IMR-90 (cell line): ENCODE results near the gene TMEM45A. TPM values are rescaled to one million over a fixed set of nuclear protein-coding genes. Genes with fewer than 3 reads are reported as not detected.

Experiments
- ATAC-seq: fragments of 200-7000 bp; cut with Tn5 transposase; 2 replicates; pipeline ENCODE4 v1.9.1; 2020; ENCODE audit warnings: low read depth, mild to moderate bottlenecking, moderate library complexity
- BruUV-seq: library from RNA; stranded (reverse); fragments of 400-500 nt; replicated peaks from 2 replicates; lab custom pipeline; 2021; lab: Mats Ljungman, UMichigan
- CTCF ChIA-PET: fragments of 300-600 bp; formaldehyde crosslinking; extraction: SDS; loops from one replicate; lab custom pipeline; 2021; ENCODE audit warnings: antibody characterized with exemption; lab: Yijun Ruan, JAX
- POLR2A ChIA-PET: fragments of 300-600 bp; sonication (Branson Sonifier 250); formaldehyde crosslinking; loops from one replicate; lab custom pipeline; 2022; ENCODE audit warnings: antibody characterized with exemption; ENCODE audit not compliant: unreplicated experiment; lab: Charles Lee
- DNase-seq: peaks from one replicate; pipeline ENCODE4 v3.0.0; 2013
- H2AFZ ChIP-seq: replicated peaks from 2 replicates; pipeline ENCODE3; 2013; ENCODE audit warnings: low read length, mild to moderate bottlenecking; ENCODE audit not compliant: poor library complexity
- H2AK5ac ChIP-seq: 2 replicates; pipeline ENCODE4 v1.6.1; 2013; ENCODE audit warnings: low read depth, low read length, inconsistent platforms
- H2AK9ac ChIP-seq: replicated peaks from 2 replicates; pipeline ENCODE3; 2013; ENCODE audit warnings: mild to moderate bottlenecking, low read depth, low read length, moderate library complexity; ENCODE audit not compliant: poor library complexity
- H2BK120ac ChIP-seq: 2 replicates; pipeline ENCODE4 v1.6.1; 2013; ENCODE audit warnings: low read depth, low read length, inconsistent platforms
- H2BK15ac ChIP-seq: 3 replicates; pipeline ENCODE4 v1.6.1; 2013; ENCODE audit warnings: low read depth, low read length, inconsistent platforms
- H2BK20ac ChIP-seq: 2 replicates; pipeline ENCODE4 v1.6.1; 2013; ENCODE audit warnings: low read depth, mild to moderate bottlenecking, inconsistent platforms, low read length, moderate library complexity
- H2BK5ac ChIP-seq: 2 replicates; pipeline ENCODE4 v1.6.1; 2013; ENCODE audit warnings: mild to moderate bottlenecking, low read depth, low read length, inconsistent platforms; ENCODE audit not compliant: poor library complexity, severe bottlenecking
- H3K14ac ChIP-seq: replicated peaks from 2 replicates; pipeline ENCODE4 v1.6.1; 2013; ENCODE audit warnings: low read depth, low read length, inconsistent platforms
- H3K18ac ChIP-seq: 2 replicates; pipeline ENCODE4 v1.6.1; 2013; ENCODE audit warnings: low read depth, low read length, control low read depth
- H3K23ac ChIP-seq: 2 replicates; pipeline ENCODE4 v1.6.1; 2013; ENCODE audit warnings: low read depth, low read length, inconsistent platforms
- H3K27ac ChIP-seq: 2 replicates; pipeline ENCODE4 v1.5.1; 2013; ENCODE audit warnings: mild to moderate bottlenecking, control low read depth, low read length; ENCODE audit not compliant: insufficient read depth
- H3K27me3 ChIP-seq: 2 replicates; pipeline ENCODE4 v1.6.1; 2013; ENCODE audit warnings: low read length; ENCODE audit not compliant: control insufficient read depth, insufficient read depth
- H3K36me3 ChIP-seq: 2 replicates; pipeline ENCODE4 v1.6.1; 2013; ENCODE audit warnings: low read length, mixed read lengths; ENCODE audit not compliant: control insufficient read depth, insufficient read depth
- H3K4ac ChIP-seq: 2 replicates; pipeline ENCODE4 v1.6.1; 2013; ENCODE audit warnings: low read depth, low read length, inconsistent platforms
- H3K4me1 ChIP-seq: 2 replicates; pipeline ENCODE4 v1.6.1; 2013; ENCODE audit warnings: low read length, mixed read lengths; ENCODE audit not compliant: control insufficient read depth, insufficient read depth
- H3K4me2 ChIP-seq: 2 replicates; pipeline ENCODE4 v1.6.1; 2013; ENCODE audit warnings: low read depth, mild to moderate bottlenecking, control low read depth, low read length, moderate library complexity
- H3K4me3 ChIP-seq: 2 replicates; pipeline ENCODE4 v1.5.1; 2013; ENCODE audit warnings: low read depth, mild to moderate bottlenecking, control low read depth, low read length, moderate library complexity; ENCODE audit not compliant: insufficient read depth
- H3K56ac ChIP-seq: 2 replicates; pipeline ENCODE4 v1.6.1; 2013; ENCODE audit warnings: low read length, inconsistent platforms; ENCODE audit not compliant: insufficient read depth; ENCODE audit errors: extremely low read depth
- H3K79me1 ChIP-seq, 2 experiments: 2 replicates each; pipeline ENCODE4 v1.6.1; 2013; ENCODE audit warnings: low read length in 2 of 2, inconsistent platforms in 1 of 2, low read depth in 1 of 2
- H3K9ac ChIP-seq: 2 replicates; pipeline ENCODE4 v1.6.1; 2013; ENCODE audit warnings: low read depth, low read length, control low read depth
- H3K9me1 ChIP-seq: 2 replicates; pipeline ENCODE4 v1.6.1; 2013; ENCODE audit warnings: low read length, inconsistent platforms; ENCODE audit not compliant: insufficient read depth
- H3K9me3 ChIP-seq: 2 replicates; pipeline ENCODE4 v1.6.1; 2013; ENCODE audit warnings: low read length; ENCODE audit not compliant: control insufficient read depth, insufficient read depth
- H4K20me1 ChIP-seq: 2 replicates; pipeline ENCODE4 v1.6.1; 2013; ENCODE audit warnings: low read length, inconsistent platforms; ENCODE audit not compliant: insufficient read depth
- H4K5ac ChIP-seq: 2 replicates; pipeline ENCODE4 v1.6.1; 2013; ENCODE audit warnings: mild to moderate bottlenecking, low read depth, low read length, control low read depth
- H4K8ac ChIP-seq, 2 experiments: 2 replicates each; pipeline ENCODE4 v1.6.1; 2013; ENCODE audit warnings: low read depth in 2 of 2, low read length in 2 of 2, control low read depth in 1 of 2, inconsistent platforms in 1 of 2
- H4K91ac ChIP-seq: 2 replicates; pipeline ENCODE4 v1.6.1; 2013; ENCODE audit warnings: low read depth, low read length, inconsistent platforms; ENCODE audit not compliant: insufficient read depth
- BHLHE40 ChIP-seq: fragments of 150-350 bp; IDR thresholded peaks from 2 replicates; pipeline ENCODE4 v1.6.1; 2016; ENCODE audit warnings: mild to moderate bottlenecking, low read depth, low read length
- CEBPB ChIP-seq: IDR thresholded peaks from 2 replicates; pipeline ENCODE4 v1.6.1; 2012; ENCODE audit warnings: low read depth, low read length, improper control_type of control experiment
- CHD1 ChIP-seq: IDR thresholded peaks from 2 replicates; pipeline ENCODE4 v1.6.1; 2012; ENCODE audit warnings: low read depth, low read length, improper control_type of control experiment
- FOS ChIP-seq: fragments of 150-350 bp; IDR thresholded peaks from 2 replicates; pipeline ENCODE4 v1.6.1; 2016; ENCODE audit warnings: low read depth, low read length
- MAFK ChIP-seq: IDR thresholded peaks from 2 replicates; pipeline ENCODE4 v1.6.1; 2012; ENCODE audit warnings: low read depth, low read length, improper control_type of control experiment
- MAZ ChIP-seq: IDR thresholded peaks from 2 replicates; pipeline ENCODE4 v1.6.1; 2012; ENCODE audit warnings: low read depth, mild to moderate bottlenecking, low read length, improper control_type of control experiment, moderate library complexity, borderline replicate concordance
- MXI1 ChIP-seq: IDR thresholded peaks from 2 replicates; pipeline ENCODE4 v1.6.1; 2012; ENCODE audit warnings: low read depth, mild to moderate bottlenecking, low read length, moderate library complexity, borderline replicate concordance
- NFE2L2 ChIP-seq: fragments of 150-350 bp; IDR thresholded peaks from 2 replicates; pipeline ENCODE4 v1.6.1; 2016; ENCODE audit warnings: low read depth, mild to moderate bottlenecking, low read length
- POLR2A ChIP-seq: IDR thresholded peaks from 2 replicates; pipeline ENCODE4 v1.6.1; 2012; ENCODE audit warnings: mild to moderate bottlenecking, low read depth, low read length
- RAD21 ChIP-seq: IDR thresholded peaks from 2 replicates; pipeline ENCODE4 v1.6.1; 2012; ENCODE audit warnings: low read length, improper control_type of control experiment
- RCOR1 ChIP-seq: IDR thresholded peaks from 2 replicates; pipeline ENCODE4 v1.6.1; 2012; ENCODE audit warnings: mild to moderate bottlenecking, low read length, improper control_type of control experiment; ENCODE audit not compliant: insufficient replicate concordance
- RFX5 ChIP-seq: IDR thresholded peaks from 2 replicates; pipeline ENCODE4 v1.8.0; 2012; ENCODE audit warnings: low read depth, mild to moderate bottlenecking, low read length, moderate library complexity
- SMC3 ChIP-seq: fragments of 150-350 bp; IDR thresholded peaks from 2 replicates; pipeline ENCODE4 v1.6.1; 2016; ENCODE audit warnings: low read depth, mild to moderate bottlenecking, antibody characterized with exemption, low read length, moderate library complexity
- WGBS, 2 experiments: methylation state at CpG; one replicate each; pipeline versions ENCODE4 v1.1.5 to v1.1.7; 2013; ENCODE audit warnings: missing lambda C conversion rate in 2 of 2; ENCODE audit not compliant: insufficient read length in 1 of 2; ENCODE audit errors: extremely low coverage in 2 of 2; 5-methylcytosine and 5-hydroxymethylcytosine counted together
- dilution Hi-C: fragments of 300-500 bp; cut with HindIII; formaldehyde crosslinking; loops from one replicate; pipeline ENCODE4 v1.14.3; 2018; ENCODE audit warnings: low sequenced_read_pairs; ENCODE audit not compliant: unreplicated experiment
- in situ Hi-C: fragments of 300-500 bp; cut with MboI; formaldehyde crosslinking; loops from 3 replicates; pipeline ENCODE4 v1.14.3; 2019; ENCODE audit warnings: low sequenced_read_pairs, inconsistent platforms, mixed read lengths
- intact Hi-C: fragments of 100-400 bp; cut with micrococcal nuclease; formaldehyde crosslinking; loops from 2 replicates; pipeline ENCODE4 v1.10.0; 2022
- polyA plus RNA-seq, 3 experiments: library from polyadenylated mRNA; depleted of rRNA; stranded (reverse); fragments of >200 nt; gene quantifications; 2 replicates each; pipeline ENCODE4 v1.2.3, GENCODE V29; 2012; ENCODE audit warnings: low replicate concordance in 1 of 3
- total RNA-seq: library from RNA; depleted of rRNA; stranded (reverse); fragments of >200 nt; gene quantifications from 2 replicates; pipeline ENCODE4 v1.2.3, GENCODE V29; 2012
- TF ChIP-seq, protein P1 (sequence below): conservative IDR thresholded peaks from 2 replicates; pipeline ENCODE4 v1.5.1; 2012; ENCODE audit warnings: mild to moderate bottlenecking, low read depth, low read length, improper control_type of control experiment
- TF ChIP-seq, protein P2 (sequence below): fragments of 150-350 bp; IDR thresholded peaks from 2 replicates; pipeline ENCODE4 v1.6.1; 2017; ENCODE audit warnings: mild to moderate bottlenecking, antibody characterized with exemption, low read length, low read depth
- TF ChIP-seq, protein P3 (sequence below): fragments of 150-350 bp; IDR thresholded peaks from 2 replicates; pipeline ENCODE4 v1.6.1; 2016; ENCODE audit warnings: low read depth, mild to moderate bottlenecking, low read length, moderate library complexity, borderline replicate concordance

Gene TMEM45A
- total and polyA plus RNA-seq, 2 of the 4 experiments (the other 2 are of a cell fraction): 13.6 to 21.7 TPM

DNA sequence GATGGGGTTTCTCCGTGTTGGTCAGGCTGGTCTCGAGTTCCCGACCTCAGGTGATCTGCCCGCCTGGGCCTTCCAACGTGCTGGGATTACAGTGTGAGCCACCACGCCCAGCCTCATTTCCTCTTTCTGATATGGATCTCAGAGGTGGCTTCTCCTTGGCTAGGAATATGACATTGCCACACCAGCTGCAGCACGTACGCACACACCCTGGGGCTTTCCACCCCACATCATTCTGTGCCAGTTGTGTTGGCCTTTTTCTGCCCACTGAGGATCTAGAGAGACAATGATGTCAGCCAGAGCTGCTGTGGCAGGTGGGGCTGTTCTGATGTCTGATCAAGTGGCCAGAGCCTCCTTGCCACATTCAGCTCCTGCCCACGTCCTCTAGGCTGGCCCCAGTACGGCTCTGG lies 29.0 kb downstream of the TMEM45A start:
- no peaks in the 10 kb centered on the region for H3K27me3 ChIP-seq
- H2BK20ac ChIP-seq: no peak overlapping the region
- no TSS peak for BruUV-seq
- no peak overlapping the region for H4K91ac ChIP-seq
- no peak overlapping the region for H2BK15ac ChIP-seq
- no peak overlapping the region for H3K56ac ChIP-seq
- WGBS, 2 experiments: 95% methylated on average over 3 of the region's 10 CpGs; no CpG with 5 or more reads in 1 of the 2 experiments
- H4K5ac ChIP-seq: no peak overlapping the region
- H3K9me3 ChIP-seq: no peaks in the 10 kb centered on the region
- H4K8ac ChIP-seq: no peak overlapping the region
- no peak overlapping the region for H3K27ac ChIP-seq
- TF ChIP-seq FOS (no peak), MAFK (no peak), CHD1 (no peak), MAZ (no peak), RAD21 (no peak), NFE2L2 (no peak), SMC3 (no peak), RFX5 (no peak), CEBPB (no peak), POLR2A (no peak), MXI1 (no peak), BHLHE40 (no peak), RCOR1 (no peak)
- TF ChIP-seq, protein P1, sequence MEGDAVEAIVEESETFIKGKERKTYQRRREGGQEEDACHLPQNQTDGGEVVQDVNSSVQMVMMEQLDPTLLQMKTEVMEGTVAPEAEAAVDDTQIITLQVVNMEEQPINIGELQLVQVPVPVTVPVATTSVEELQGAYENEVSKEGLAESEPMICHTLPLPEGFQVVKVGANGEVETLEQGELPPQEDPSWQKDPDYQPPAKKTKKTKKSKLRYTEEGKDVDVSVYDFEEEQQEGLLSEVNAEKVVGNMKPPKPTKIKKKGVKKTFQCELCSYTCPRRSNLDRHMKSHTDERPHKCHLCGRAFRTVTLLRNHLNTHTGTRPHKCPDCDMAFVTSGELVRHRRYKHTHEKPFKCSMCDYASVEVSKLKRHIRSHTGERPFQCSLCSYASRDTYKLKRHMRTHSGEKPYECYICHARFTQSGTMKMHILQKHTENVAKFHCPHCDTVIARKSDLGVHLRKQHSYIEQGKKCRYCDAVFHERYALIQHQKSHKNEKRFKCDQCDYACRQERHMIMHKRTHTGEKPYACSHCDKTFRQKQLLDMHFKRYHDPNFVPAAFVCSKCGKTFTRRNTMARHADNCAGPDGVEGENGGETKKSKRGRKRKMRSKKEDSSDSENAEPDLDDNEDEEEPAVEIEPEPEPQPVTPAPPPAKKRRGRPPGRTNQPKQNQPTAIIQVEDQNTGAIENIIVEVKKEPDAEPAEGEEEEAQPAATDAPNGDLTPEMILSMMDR: no peak
- TF ChIP-seq, protein P2, sequence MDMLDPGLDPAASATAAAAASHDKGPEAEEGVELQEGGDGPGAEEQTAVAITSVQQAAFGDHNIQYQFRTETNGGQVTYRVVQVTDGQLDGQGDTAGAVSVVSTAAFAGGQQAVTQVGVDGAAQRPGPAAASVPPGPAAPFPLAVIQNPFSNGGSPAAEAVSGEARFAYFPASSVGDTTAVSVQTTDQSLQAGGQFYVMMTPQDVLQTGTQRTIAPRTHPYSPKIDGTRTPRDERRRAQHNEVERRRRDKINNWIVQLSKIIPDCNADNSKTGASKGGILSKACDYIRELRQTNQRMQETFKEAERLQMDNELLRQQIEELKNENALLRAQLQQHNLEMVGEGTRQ: no peak
- TF ChIP-seq, protein P3, sequence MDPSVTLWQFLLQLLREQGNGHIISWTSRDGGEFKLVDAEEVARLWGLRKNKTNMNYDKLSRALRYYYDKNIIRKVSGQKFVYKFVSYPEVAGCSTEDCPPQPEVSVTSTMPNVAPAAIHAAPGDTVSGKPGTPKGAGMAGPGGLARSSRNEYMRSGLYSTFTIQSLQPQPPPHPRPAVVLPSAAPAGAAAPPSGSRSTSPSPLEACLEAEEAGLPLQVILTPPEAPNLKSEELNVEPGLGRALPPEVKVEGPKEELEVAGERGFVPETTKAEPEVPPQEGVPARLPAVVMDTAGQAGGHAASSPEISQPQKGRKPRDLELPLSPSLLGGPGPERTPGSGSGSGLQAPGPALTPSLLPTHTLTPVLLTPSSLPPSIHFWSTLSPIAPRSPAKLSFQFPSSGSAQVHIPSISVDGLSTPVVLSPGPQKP: no peak
- POLR2A ChIA-PET: no interaction called here
- DNase-seq (no peak), ATAC-seq (no peak)
- H2AK9ac ChIP-seq: no peak overlapping the region
- in situ Hi-C loops (no loop called here), dilution Hi-C loops (no loop called here), intact Hi-C loops (no loop called here)
- no peak overlapping the region for H3K4me3 ChIP-seq
- H2BK5ac ChIP-seq: no peak overlapping the region
- H3K4ac ChIP-seq: no peak overlapping the region
- no peak overlapping the region for H3K4me2 ChIP-seq
- H3K9me1 ChIP-seq: peaks cover 7% of the 10 kb centered on the region; the same call in 1 of the 2 replicates
- H3K79me1 ChIP-seq: no peaks in the 10 kb centered on the region; a peak in 1 of 4 replicates
- CTCF ChIA-PET: no interaction called here
- H3K18ac ChIP-seq: no peak overlapping the region
- no peak overlapping the region for H2AK5ac ChIP-seq
- no peak overlapping the region for H3K14ac ChIP-seq
- H2BK120ac ChIP-seq: no peak overlapping the region
- H3K23ac ChIP-seq: no peak overlapping the region
- no peaks in the 10 kb centered on the region for H4K20me1 ChIP-seq
- no peak overlapping the region for H3K9ac ChIP-seq
- H3K36me3 ChIP-seq: no peaks in the 10 kb centered on the region; the same call in 1 of the 2 replicates
- no peak overlapping the region for H2AFZ ChIP-seq
- 0 out of 2 replicates have a peak, but pooled peaks cover 2% of the 10 kb centered on the region for H3K4me1 ChIP-seq
